ENCODE measurements around the gene ATP10A.

- TF ChIP-seq MXI1 (IDR thresholded peaks at IDR 0.05; ENCODE audit: low read depth, low read length) (no peak), POLR2AphosphoS5 (IDR thresholded peaks at IDR 0.05; ENCODE audit: low read depth, low read length) (no peak), TAF1 (IDR thresholded peaks at IDR 0.05; ENCODE audit: borderline replicate concordance, low read depth, low read length) (no peak), TEAD4 (IDR thresholded peaks at IDR 0.05; ENCODE audit: borderline replicate concordance, insufficient read depth) (no peak), USF1 (IDR thresholded peaks at IDR 0.05; ENCODE audit: borderline replicate concordance, low read depth) (no peak)
- TF ChIP-seq, protein P1, sequence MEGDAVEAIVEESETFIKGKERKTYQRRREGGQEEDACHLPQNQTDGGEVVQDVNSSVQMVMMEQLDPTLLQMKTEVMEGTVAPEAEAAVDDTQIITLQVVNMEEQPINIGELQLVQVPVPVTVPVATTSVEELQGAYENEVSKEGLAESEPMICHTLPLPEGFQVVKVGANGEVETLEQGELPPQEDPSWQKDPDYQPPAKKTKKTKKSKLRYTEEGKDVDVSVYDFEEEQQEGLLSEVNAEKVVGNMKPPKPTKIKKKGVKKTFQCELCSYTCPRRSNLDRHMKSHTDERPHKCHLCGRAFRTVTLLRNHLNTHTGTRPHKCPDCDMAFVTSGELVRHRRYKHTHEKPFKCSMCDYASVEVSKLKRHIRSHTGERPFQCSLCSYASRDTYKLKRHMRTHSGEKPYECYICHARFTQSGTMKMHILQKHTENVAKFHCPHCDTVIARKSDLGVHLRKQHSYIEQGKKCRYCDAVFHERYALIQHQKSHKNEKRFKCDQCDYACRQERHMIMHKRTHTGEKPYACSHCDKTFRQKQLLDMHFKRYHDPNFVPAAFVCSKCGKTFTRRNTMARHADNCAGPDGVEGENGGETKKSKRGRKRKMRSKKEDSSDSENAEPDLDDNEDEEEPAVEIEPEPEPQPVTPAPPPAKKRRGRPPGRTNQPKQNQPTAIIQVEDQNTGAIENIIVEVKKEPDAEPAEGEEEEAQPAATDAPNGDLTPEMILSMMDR (IDR thresholded peaks at IDR 0.05) = no peak
- TF ChIP-seq, protein P2, sequence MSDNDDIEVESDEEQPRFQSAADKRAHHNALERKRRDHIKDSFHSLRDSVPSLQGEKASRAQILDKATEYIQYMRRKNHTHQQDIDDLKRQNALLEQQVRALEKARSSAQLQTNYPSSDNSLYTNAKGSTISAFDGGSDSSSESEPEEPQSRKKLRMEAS (IDR thresholded peaks at IDR 0.05; ENCODE audit: low read depth) = no peak
These were observed 60.1 kb downstream of the ATP10A start for GRCh38 chr15:25803036-25803435.
